ENCODE measurements around the gene DPEP2.

DNA sequence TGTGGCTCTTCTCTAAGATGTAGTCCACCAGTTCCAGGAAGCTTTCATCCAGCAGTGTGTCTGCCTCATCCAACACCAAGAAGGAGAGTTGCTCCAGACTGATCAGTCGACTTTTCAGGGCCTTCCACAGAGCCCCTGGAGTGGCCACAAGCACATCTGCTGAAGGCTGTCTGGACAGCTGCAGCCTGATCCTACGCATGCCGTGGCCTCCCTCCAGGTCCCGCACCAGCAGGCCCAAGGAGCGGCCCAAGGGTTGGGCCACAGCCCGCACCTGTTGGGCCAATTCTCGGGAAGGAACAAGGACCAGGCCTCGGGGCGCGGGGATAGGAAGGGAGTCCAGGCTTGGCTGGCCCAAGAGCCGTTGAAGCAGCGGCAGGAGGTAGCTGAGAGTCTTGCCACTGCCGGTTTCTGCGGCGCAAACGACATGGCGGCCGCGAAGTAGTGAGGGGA, 23.0 kb upstream of the DPEP2 start:
- TF ChIP-seq EZH2 (optimal IDR thresholded peaks at IDR 0.05; ENCODE audit: low read depth, low read length) (no peak), CTCF (IDR thresholded peaks at IDR 0.05; ENCODE audit: low read length) (no peak), EZH2phosphoT487 (IDR thresholded peaks at IDR 0.05; ENCODE audit: low read length) (no peak)
